SK-N-SH (cell line): Measurements from ENCODE around the gene SH3PXD2B. TPM values are rescaled to one million over a fixed set of nuclear protein-coding genes. Genes with fewer than 3 reads are reported as not detected.

Experiments used
- CTCF ChIA-PET: fragments of 300-600, 350-600 bp; formaldehyde crosslinking; extraction: SDS; loops from one replicate; lab custom pipeline; 2021; lab: Yijun Ruan, JAX
- POLR2A ChIA-PET: fragments of 350-600 bp; sonication (Branson Sonifier 250); formaldehyde crosslinking; extraction: SDS; loops from one replicate; lab custom pipeline; 2020; ENCODE audit warnings: antibody characterized with exemption, inconsistent platforms; lab: Yijun Ruan, JAX
- DNase-seq: peaks from one replicate; pipeline ENCODE4 v3.0.0; 2012
- H2AFZ ChIP-seq: fragments of 200-600 bp; sonication (generic); 2 replicates; pipeline ENCODE4 v1.8.1; 2016; ENCODE audit warnings: antibody characterized with exemption, mild to moderate bottlenecking, low read depth
- H3F3A ChIP-seq: fragments of 200-600 bp; sonication (generic); replicated peaks from 2 replicates; pipeline ENCODE3; 2016; ENCODE audit warnings: antibody characterized with exemption, mild to moderate bottlenecking; ENCODE audit not compliant: insufficient read depth
- H3K27ac ChIP-seq, 2 experiments: fragments of 200-500 bp in 1 of 2; fragments of 200-600 bp in 1 of 2; sonication (Bioruptor generic) in 1 of 2; sonication (generic), shearing (Covaris generic) in 1 of 2; 2 replicates each; pipeline versions ENCODE4 v1.5.1 to v1.6.1; 2014 to 2016; ENCODE audit warnings: low read depth in 2 of 2, inconsistent platforms in 1 of 2, low read length in 1 of 2, mild to moderate bottlenecking in 1 of 2, mixed read lengths in 1 of 2
- H3K27me3 ChIP-seq: fragments of 200-600 bp; sonication (generic), shearing (Covaris generic); 2 replicates; pipeline ENCODE4 v1.6.1; 2016; ENCODE audit warnings: mixed run types; ENCODE audit not compliant: insufficient read depth
- H3K36me3 ChIP-seq, 2 experiments: fragments of 200-500 bp in 1 of 2; fragments of 200-600 bp in 1 of 2; sonication (Bioruptor generic) in 1 of 2; sonication (generic) in 1 of 2; replicated peaks in 1 of 2; 2 replicates each; pipeline versions ENCODE3 to v1.5.1; 2014 to 2016; ENCODE audit warnings: low read length in 1 of 2, mild to moderate bottlenecking in 1 of 2; ENCODE audit not compliant: insufficient read depth in 2 of 2, control insufficient read depth in 1 of 2
- H3K4me1 ChIP-seq, 2 experiments: fragments of 200-500 bp in 1 of 2; fragments of 200-600 bp in 1 of 2; sonication (Bioruptor generic) in 1 of 2; sonication (generic), shearing (Covaris generic) in 1 of 2; 2 replicates each; pipeline versions ENCODE4 v1.5.1 to v1.6.1; 2014 to 2016; ENCODE audit warnings: low read depth in 1 of 2, low read length in 1 of 2, mixed run types in 1 of 2; ENCODE audit not compliant: insufficient read depth in 2 of 2, control insufficient read depth in 1 of 2
- H3K4me2 ChIP-seq: fragments of 200-600 bp; sonication (generic), shearing (Covaris generic); 2 replicates; pipeline ENCODE4 v1.6.1; 2017; ENCODE audit warnings: mixed run types
- H3K4me3 ChIP-seq, 2 experiments: fragments of 200-500 bp in 1 of 2; fragments of 200-600 bp in 1 of 2; sonication (Bioruptor generic) in 1 of 2; sonication (generic), shearing (Covaris generic) in 1 of 2; 2 replicates each; pipeline versions ENCODE4 v1.5.1 to v1.8.1; 2014 to 2016; ENCODE audit warnings: low read depth in 2 of 2, inconsistent platforms in 1 of 2, low read length in 1 of 2, mild to moderate bottlenecking in 1 of 2, mixed read lengths in 1 of 2, moderate library complexity in 1 of 2
- H3K79me2 ChIP-seq: fragments of 200-600 bp; sonication (generic); 2 replicates; pipeline ENCODE4 v1.8.1; 2017; ENCODE audit warnings: mild to moderate bottlenecking; ENCODE audit not compliant: insufficient read depth
- H3K9ac ChIP-seq: fragments of 200-600 bp; sonication (generic); 2 replicates; pipeline ENCODE4 v1.6.1; 2017; ENCODE audit warnings: mixed run types
- H3K9me2 ChIP-seq: fragments of 200-600 bp; sonication (generic); 2 replicates; pipeline ENCODE4 v1.6.1; 2017; ENCODE audit warnings: mixed run types
- H3K9me3 ChIP-seq: fragments of 200-600 bp; sonication (generic); 2 replicates; pipeline ENCODE4 v1.6.1; 2017; ENCODE audit warnings: mixed run types, mild to moderate bottlenecking, moderate library complexity
- H4K20me1 ChIP-seq: fragments of 200-600 bp; sonication (generic); 2 replicates; pipeline ENCODE4 v1.6.1; 2017; ENCODE audit warnings: mild to moderate bottlenecking, mixed run types; ENCODE audit not compliant: insufficient read depth
- CHD2 ChIP-seq: fragments of 150-350 bp; IDR thresholded peaks from 2 replicates; pipeline ENCODE4 v1.6.1; 2018; ENCODE audit warnings: low read length; ENCODE audit not compliant: partially characterized antibody
- ELF1 ChIP-seq: IDR thresholded peaks from 2 replicates; pipeline ENCODE4 v1.4.0; 2012
- EP300 ChIP-seq, 2 experiments: IDR thresholded peaks; 2 replicates each; pipeline versions ENCODE4 v1.4.0 to v1.6.1; 2012; ENCODE audit warnings: borderline replicate concordance in 1 of 2, low read depth in 1 of 2, low read length in 1 of 2
- EZH2phosphoT487 ChIP-seq: fragments of 200-600 bp; sonication (generic); IDR thresholded peaks from 2 replicates; pipeline ENCODE4 v1.6.1; 2017; ENCODE audit warnings: low read depth, mixed run types, mild to moderate bottlenecking, antibody characterized with exemption, moderate library complexity, borderline replicate concordance
- GABPA ChIP-seq: IDR thresholded peaks from 2 replicates; pipeline ENCODE4 v1.4.0; 2012; ENCODE audit warnings: low read depth, mild to moderate bottlenecking
- GATA2 ChIP-seq: sonication (generic); formaldehyde crosslinking; IDR thresholded peaks from 2 replicates; pipeline ENCODE4 v1.5.0; 2020; ENCODE audit warnings: mild to moderate bottlenecking, missing genetic modification reagents
- IRF3 ChIP-seq: fragments of 150-350 bp; IDR thresholded peaks from 2 replicates; pipeline ENCODE4 v1.6.1; 2016; ENCODE audit warnings: mild to moderate bottlenecking, low read depth, low read length
- JUND ChIP-seq: IDR thresholded peaks from 2 replicates; pipeline ENCODE4 v1.4.0; 2012
- MEF2A ChIP-seq: IDR thresholded peaks from 2 replicates; pipeline ENCODE4 v1.4.0; 2012; ENCODE audit warnings: low read depth, borderline replicate concordance
- MXI1 ChIP-seq: IDR thresholded peaks from 2 replicates; pipeline ENCODE4 v1.6.1; 2012; ENCODE audit warnings: mild to moderate bottlenecking, low read depth, low read length, improper control_type of control experiment
- NRF1 ChIP-seq: IDR thresholded peaks from 2 replicates; pipeline ENCODE4 v1.6.1; 2012; ENCODE audit warnings: low read depth, mild to moderate bottlenecking, low read length
- PBX3 ChIP-seq: IDR thresholded peaks from 2 replicates; pipeline ENCODE4; 2012
- RAD21 ChIP-seq: IDR thresholded peaks from 2 replicates; pipeline ENCODE4 v1.6.1; 2012; ENCODE audit warnings: mild to moderate bottlenecking, low read length
- REST ChIP-seq: IDR thresholded peaks from 2 replicates; pipeline ENCODE4 v1.6.1; 2012; ENCODE audit warnings: mild to moderate bottlenecking, low read depth, low read length, moderate library complexity
- RFX5 ChIP-seq: IDR thresholded peaks from 2 replicates; pipeline ENCODE4 v1.6.1; 2012; ENCODE audit warnings: mild to moderate bottlenecking, improper control_type of control experiment, low read length
- TAF1 ChIP-seq: IDR thresholded peaks from 2 replicates; pipeline ENCODE4 v1.6.1; 2012; ENCODE audit warnings: low read depth, mild to moderate bottlenecking, low read length, moderate library complexity, borderline replicate concordance
- TCF12 ChIP-seq: IDR thresholded peaks from 2 replicates; pipeline ENCODE4 v1.4.0; 2012
- TEAD4 ChIP-seq: IDR thresholded peaks from 2 replicates; pipeline ENCODE4 v1.4.0; 2012; ENCODE audit warnings: mild to moderate bottlenecking, borderline replicate concordance; ENCODE audit not compliant: insufficient read depth
- USF1 ChIP-seq: IDR thresholded peaks from 2 replicates; pipeline ENCODE4 v1.4.0; 2012; ENCODE audit warnings: low read depth, borderline replicate concordance
- ZBTB33 ChIP-seq: IDR thresholded peaks from 2 replicates; pipeline ENCODE4 v1.4.0; 2012; ENCODE audit warnings: low read depth, borderline replicate concordance
- WGBS: methylation state at CpG from one replicate; pipeline ENCODE4 v1.1.6; 2017; ENCODE audit warnings: low lambda C conversion rate; 5-methylcytosine and 5-hydroxymethylcytosine counted together
- polyA plus RNA-seq, 3 experiments: library from polyadenylated mRNA; depleted of rRNA; stranded (reverse); fragments of >200 nt; gene quantifications; 2 replicates each; pipeline ENCODE4 v1.2.3, GENCODE V29; 2012

The SH3PXD2B gene
- polyA plus RNA-seq, 1 of the 3 experiments (the other 2 are of a cell fraction): 15.0 TPM

- TF ChIP-seq USF1: no peak
- no peak for TF ChIP-seq GABPA
- no peak; the same call in 1 of the 2 replicates for TF ChIP-seq TAF1
- TF ChIP-seq ELF1: no peak
- peak; percentile 45 for TF ChIP-seq RAD21
- TF ChIP-seq TCF12: peak; percentile 7; the same call in 1 of the 2 replicates
- no peak for TF ChIP-seq PBX3
- no peak for TF ChIP-seq EZH2phosphoT487
- no peak for TF ChIP-seq TEAD4
- no peak for TF ChIP-seq MEF2A
- no peak for TF ChIP-seq CHD2
These were observed 171.1 kb downstream of the SH3PXD2B start, which contains the start of gene UBTD2 (continued) for GRCh38 chr5:172283020-172283861.

GRCh38 chr5:172282272-172283019 is 171.9 kb downstream of the SH3PXD2B start:
- H3K36me3 ChIP-seq: peaks cover 0 to 13% of the 10 kb centered on the region in 2 experiments
- H3F3A ChIP-seq: peaks cover 14% of the 10 kb centered on the region
- CTCF ChIA-PET: interaction anchor here (0.7 to 4.4 kb wide), 26 partner anchors 9 to 197 kb away, joined by 3 to 39 read pairs (median 4); partner anchors contain the start of gene STK10
- H3K9ac ChIP-seq: peak overlapping the region; percentile 89
- peak overlapping the region; percentile 87; the same call in 1 of the 2 replicates for H2AFZ ChIP-seq
- no peaks in the 10 kb centered on the region for H3K9me2 ChIP-seq
- no peak for DNase-seq
- H4K20me1 ChIP-seq: peaks cover 57% of the 10 kb centered on the region
- WGBS: 3% methylated on average over 13 of the region's 13 CpGs
- H3K4me1 ChIP-seq: peaks cover 5 to 8% of the 10 kb centered on the region in 2 experiments; a peak in 3 of 4 replicates
- H3K79me2 ChIP-seq: peaks cover 59% of the 10 kb centered on the region
- no peaks in the 10 kb centered on the region for H3K9me3 ChIP-seq
- POLR2A ChIA-PET: interaction anchor here (0.5 to 2.0 kb wide), 8 partner anchors 8 to 276 kb away, joined by 3 to 9 read pairs (median 3); partner anchors contain the start of gene FBXW11
- H3K4me3 ChIP-seq: peak overlapping the region; percentile 77 to 94
- no peaks in the 10 kb centered on the region for H3K27me3 ChIP-seq
- peak overlapping the region; percentile 76 for H3K4me2 ChIP-seq
- peak overlapping the region; percentile 67 to 80 for H3K27ac ChIP-seq
- no peak for TF ChIP-seq JUND
- TF ChIP-seq RFX5: no peak
- TF ChIP-seq ZBTB33: no peak
- no peak for TF ChIP-seq EP300 (IDR thresholded peaks at IDR 0.05; ENCODE audit: borderline replicate concordance in 1 of 2, low read depth in 1 of 2, low read length in 1 of 2)
- TF ChIP-seq TEAD4: no peak
- TF ChIP-seq MXI1: peak; percentile 61; the same call in 1 of the 2 replicates
- TF ChIP-seq IRF3: no peak
- no peak for TF ChIP-seq EZH2phosphoT487
- TF ChIP-seq NRF1: no peak
- no peak for TF ChIP-seq GATA2 (CRISPR knock-in tag)
- no peak for TF ChIP-seq REST
- no peak for TF ChIP-seq CHD2
